ENCODE results near the gene EXOG.

EXOG gene

DNA sequence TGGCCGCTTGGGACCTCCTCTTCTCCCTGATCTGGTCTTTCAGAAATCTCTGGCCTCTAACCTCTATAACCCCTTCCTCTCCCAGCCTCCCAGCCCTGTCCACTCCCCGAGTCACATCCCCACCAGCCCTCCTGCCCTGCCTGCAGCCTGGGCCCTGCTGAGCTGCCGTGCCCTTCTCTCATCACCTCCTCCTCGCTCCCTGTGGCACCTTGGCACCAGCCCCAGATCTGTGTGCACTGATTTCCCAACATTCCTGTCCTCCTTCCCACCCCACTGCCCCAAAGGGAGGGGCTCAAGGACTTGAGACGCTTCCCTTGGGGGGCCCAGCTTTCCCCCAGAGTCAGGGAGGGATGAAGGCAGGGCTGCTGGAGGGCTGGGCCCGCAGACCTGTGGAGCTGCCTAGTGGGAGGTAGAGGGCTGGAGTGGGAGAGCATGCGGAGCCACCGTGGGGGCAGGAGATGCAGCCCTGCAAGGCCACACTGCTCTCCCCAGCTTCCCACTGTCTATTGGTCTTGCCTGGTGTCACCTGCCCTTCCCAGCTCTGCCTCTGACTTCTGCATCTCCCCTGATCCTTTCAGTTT is 42.7 kb downstream of the EXOG start:
- Histone ChIP-seq H4K20me1 (ENCODE audit: low read depth, low read length) (no peaks in the 10 kb centered on the region), H3K4me2 (ENCODE audit: low read depth, low read length, poor library complexity, severe bottlenecking) (no peak overlapping the region), H3K4me3 (ENCODE audit: insufficient read depth, low read length, poor library complexity, severe bottlenecking) (no peak overlapping the region), H3K9me2 (replicated peaks; ENCODE audit: insufficient read depth, low read length) (no peaks in the 10 kb centered on the region), H3K79me2 (ENCODE audit: insufficient read depth, low read length) (no peaks in the 10 kb centered on the region), H3K27ac (ENCODE audit: low read depth, low read length) (no peak overlapping the region), H3F3A (ENCODE audit: insufficient read depth) (no peaks in the 10 kb centered on the region), H2AFZ (ENCODE audit: low read depth, low read length, severe bottlenecking) (no peak overlapping the region), H3K9me3 (ENCODE audit: insufficient read depth, low read length) (no peaks in the 10 kb centered on the region), H3K27me3 (ENCODE audit: low read length) (no peaks in the 10 kb centered on the region), H3K36me3 (ENCODE audit: low read length) (no peaks in the 10 kb centered on the region), H3K9ac (ENCODE audit: low read length) (no peak overlapping the region)
- no peak for TF ChIP-seq EZH2phosphoT487 (conservative IDR thresholded peaks at IDR 0.05; ENCODE audit: low read length)
- TF ChIP-seq, protein P1, sequence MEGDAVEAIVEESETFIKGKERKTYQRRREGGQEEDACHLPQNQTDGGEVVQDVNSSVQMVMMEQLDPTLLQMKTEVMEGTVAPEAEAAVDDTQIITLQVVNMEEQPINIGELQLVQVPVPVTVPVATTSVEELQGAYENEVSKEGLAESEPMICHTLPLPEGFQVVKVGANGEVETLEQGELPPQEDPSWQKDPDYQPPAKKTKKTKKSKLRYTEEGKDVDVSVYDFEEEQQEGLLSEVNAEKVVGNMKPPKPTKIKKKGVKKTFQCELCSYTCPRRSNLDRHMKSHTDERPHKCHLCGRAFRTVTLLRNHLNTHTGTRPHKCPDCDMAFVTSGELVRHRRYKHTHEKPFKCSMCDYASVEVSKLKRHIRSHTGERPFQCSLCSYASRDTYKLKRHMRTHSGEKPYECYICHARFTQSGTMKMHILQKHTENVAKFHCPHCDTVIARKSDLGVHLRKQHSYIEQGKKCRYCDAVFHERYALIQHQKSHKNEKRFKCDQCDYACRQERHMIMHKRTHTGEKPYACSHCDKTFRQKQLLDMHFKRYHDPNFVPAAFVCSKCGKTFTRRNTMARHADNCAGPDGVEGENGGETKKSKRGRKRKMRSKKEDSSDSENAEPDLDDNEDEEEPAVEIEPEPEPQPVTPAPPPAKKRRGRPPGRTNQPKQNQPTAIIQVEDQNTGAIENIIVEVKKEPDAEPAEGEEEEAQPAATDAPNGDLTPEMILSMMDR (IDR thresholded peaks at IDR 0.05; ENCODE audit: insufficient read depth, low read length, poor library complexity, severe bottlenecking): no peak

DNA sequence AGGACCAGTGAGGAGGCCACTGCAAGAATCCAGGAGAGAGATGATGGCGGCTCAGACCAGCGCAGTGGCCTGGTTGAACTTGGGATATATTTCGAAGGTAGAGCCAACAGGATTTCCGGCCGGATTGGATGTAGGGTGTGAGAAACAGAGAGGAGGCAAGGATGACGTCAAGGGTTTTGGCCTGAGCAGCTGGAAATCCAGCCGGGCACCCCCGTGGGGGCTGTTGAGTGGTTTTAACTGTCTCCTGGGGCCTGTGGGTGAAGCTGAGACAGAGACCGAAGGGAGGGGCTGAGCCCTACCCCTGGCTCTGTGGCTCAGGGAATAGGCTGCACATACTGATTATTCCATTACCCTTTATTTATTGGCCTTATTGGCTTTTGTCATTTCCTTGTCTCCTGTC is 45.7 kb downstream of the EXOG start:
- Histone ChIP-seq H3K9me2 (replicated peaks; ENCODE audit: insufficient read depth, low read length) (no peaks in the 10 kb centered on the region), H3F3A (ENCODE audit: insufficient read depth) (no peaks in the 10 kb centered on the region)

DNA sequence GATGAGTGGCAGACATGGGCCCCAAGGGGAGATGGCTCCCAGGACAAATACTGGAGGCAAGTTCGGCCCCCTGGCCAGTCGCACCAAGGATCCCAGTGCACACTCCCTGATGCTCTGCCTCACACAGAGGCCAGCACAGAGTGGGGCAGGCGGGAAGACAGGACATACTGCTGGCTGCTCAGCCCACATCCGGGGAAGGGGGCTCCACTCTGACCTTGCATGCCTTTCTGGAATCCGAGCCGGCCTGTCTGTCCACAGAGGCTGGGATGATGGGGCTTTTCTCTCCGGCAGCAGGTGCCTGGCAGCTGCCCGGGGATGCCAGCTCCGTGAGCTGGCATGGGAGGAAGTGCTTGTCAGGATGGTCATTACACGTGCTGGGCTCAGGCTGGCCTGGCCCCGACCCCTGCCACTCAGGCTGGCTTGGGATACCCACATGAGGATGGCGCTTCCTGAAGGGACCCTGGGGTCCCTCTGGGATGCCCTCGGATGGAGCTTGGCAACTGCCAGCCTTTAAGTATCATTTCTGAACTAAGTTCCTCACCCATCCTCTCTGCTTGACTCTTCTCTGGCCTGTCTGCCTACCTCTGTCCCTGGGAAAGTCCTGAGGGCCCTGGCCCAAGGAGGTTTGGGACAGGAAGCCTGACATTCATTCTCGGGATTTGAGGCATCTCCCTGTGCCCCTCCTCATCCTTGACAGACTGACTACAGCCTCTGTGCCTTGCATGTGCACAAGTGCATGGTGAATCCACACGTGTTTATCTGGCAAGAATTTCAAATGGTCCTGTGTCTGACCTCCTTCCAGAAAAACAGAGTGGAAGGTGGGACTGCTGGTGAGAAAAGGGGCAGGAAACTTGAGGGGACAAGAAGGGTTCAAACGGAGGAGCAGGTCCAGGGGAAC is 46.5 kb downstream of the EXOG start:
- Histone ChIP-seq H2AFZ (ENCODE audit: low read depth, low read length, severe bottlenecking) (no peak overlapping the region), H4K20me1 (ENCODE audit: low read depth, low read length) (no peaks in the 10 kb centered on the region), H3K9me2 (replicated peaks; ENCODE audit: insufficient read depth, low read length) (no peaks in the 10 kb centered on the region), H3K79me2 (ENCODE audit: insufficient read depth, low read length) (no peaks in the 10 kb centered on the region), H3F3A (ENCODE audit: insufficient read depth) (no peaks in the 10 kb centered on the region), H3K27ac (ENCODE audit: low read depth, low read length) (no peak overlapping the region), H3K36me3 (ENCODE audit: low read length) (no peaks in the 10 kb centered on the region), H3K4me2 (ENCODE audit: low read depth, low read length, poor library complexity, severe bottlenecking) (no peak overlapping the region), H3K9ac (ENCODE audit: low read length) (no peak overlapping the region), H3K27me3 (ENCODE audit: low read length) (no peaks in the 10 kb centered on the region), H3K4me3 (ENCODE audit: insufficient read depth, low read length, poor library complexity, severe bottlenecking) (no peak overlapping the region), H3K9me3 (ENCODE audit: insufficient read depth, low read length) (no peaks in the 10 kb centered on the region)
- TF ChIP-seq EZH2phosphoT487 (conservative IDR thresholded peaks at IDR 0.05; ENCODE audit: low read length): no peak
- TF ChIP-seq, protein P1 (IDR thresholded peaks at IDR 0.05; ENCODE audit: insufficient read depth, low read length, poor library complexity, severe bottlenecking): no peak

More for the DNA sequence above, 45.7 kb downstream of the EXOG start:
- Histone ChIP-seq H4K20me1 (ENCODE audit: low read depth, low read length) (no peaks in the 10 kb centered on the region), H3K9me3 (ENCODE audit: insufficient read depth, low read length) (no peaks in the 10 kb centered on the region), H2AFZ (ENCODE audit: low read depth, low read length, severe bottlenecking) (no peak overlapping the region), H3K4me2 (ENCODE audit: low read depth, low read length, poor library complexity, severe bottlenecking) (no peak overlapping the region), H3K36me3 (ENCODE audit: low read length) (no peaks in the 10 kb centered on the region), H3K27ac (ENCODE audit: low read depth, low read length) (no peak overlapping the region), H3K4me3 (ENCODE audit: insufficient read depth, low read length, poor library complexity, severe bottlenecking) (no peak overlapping the region), H3K79me2 (ENCODE audit: insufficient read depth, low read length) (no peaks in the 10 kb centered on the region), H3K9ac (ENCODE audit: low read length) (no peak overlapping the region), H3K27me3 (ENCODE audit: low read length) (no peaks in the 10 kb centered on the region)
- TF ChIP-seq, protein P1 (IDR thresholded peaks at IDR 0.05; ENCODE audit: insufficient read depth, low read length, poor library complexity, severe bottlenecking): no peak
- TF ChIP-seq EZH2phosphoT487 (conservative IDR thresholded peaks at IDR 0.05; ENCODE audit: low read length): no peak

All from SU-DHL-6 (cell line).